Omental fat pad (tissue), 4 donors: ENCODE results near the gene TMEM30A. TPM values are rescaled to one million over a fixed set of nuclear protein-coding genes. Genes with fewer than 3 reads are reported as not detected.

Experiments used
- ATAC-seq: fragments of 150-250 bp; one replicate; pipeline ENCODE4 v1.9.1; 2016; ENCODE audit warnings: mild to moderate bottlenecking, moderate library complexity; ENCODE audit not compliant: low FRiP score
- DNase-seq: peaks from one replicate; pipeline ENCODE4 v3.0.0-alpha.2; 2019; ENCODE audit warnings: low spot score
- CTCF ChIP-seq, 3 donors: fragments of 450-650 bp; IDR thresholded peaks; one replicate each; pipeline ENCODE4 v1.5.1; 2016 to 2017; ENCODE audit warnings: antibody characterized with exemption in 3 of 3, mild to moderate bottlenecking in 3 of 3, moderate library complexity in 2 of 3
- total RNA-seq, 4 donors: library from RNA; depleted of rRNA; stranded (reverse); fragments of >200 nt; gene quantifications; one replicate each; pipeline ENCODE4 v1.1.0, GENCODE V29; 2016

The TMEM30A gene
- total RNA-seq, 4 donors from 2014 or later: 45.2 to 84.3 (median 58.4) TPM

- DNase-seq (peak; percentile 86), ATAC-seq (peak; percentile 71)
- TF ChIP-seq CTCF (IDR thresholded peaks at IDR 0.05): peak in 1 of 3 donors; percentile 64
Observed at GRCh38 chr6:75208298-75209183, 76.1 kb downstream of the TMEM30A start.

- no peak for TF ChIP-seq CTCF (IDR thresholded peaks at IDR 0.05)
- DNase-seq: no peak
- ATAC-seq: no peak
Observed at GRCh38 chr6:75206576-75207342, 77.8 kb downstream of the TMEM30A start.

GRCh38 chr6:75205776-75206575, 78.6 kb downstream of the TMEM30A start, which contains the start of gene COL12A1:
TSS of gene COL12A1 (minus strand) at chr6:75206053. CDS start at chr6:75202792, 3,261 bp downstream.
- DNase-seq (peak; percentile 87), ATAC-seq (peak; percentile 88)
- no peak for TF ChIP-seq CTCF (IDR thresholded peaks at IDR 0.05)

GRCh38 chr6:75204959-75205775, 79.4 kb downstream of the TMEM30A start:
- TF ChIP-seq CTCF (IDR thresholded peaks at IDR 0.05): no peak
- DNase-seq: no peak
- ATAC-seq: peak; percentile 33

GRCh38 chr6:75204217-75204958, 80.2 kb downstream of the TMEM30A start:
- ATAC-seq (peak; percentile 41), DNase-seq (peak; percentile 44)
- TF ChIP-seq CTCF (IDR thresholded peaks at IDR 0.05): peak in 2 of 3 donors; percentile 10 to 31
